ENCODE results near the gene NOA1. TPM values are rescaled to one million over a fixed set of nuclear protein-coding genes. Genes with fewer than 3 reads are reported as not detected.
A peak's percentile ranks its signal among the peaks of the same experiment; 100 is the strongest.

Gene NOA1
- polyA plus RNA-seq, 2 of the 4 experiments (the other 2 are of a cell fraction) = 11.3 to 15.0 TPM

DNA sequence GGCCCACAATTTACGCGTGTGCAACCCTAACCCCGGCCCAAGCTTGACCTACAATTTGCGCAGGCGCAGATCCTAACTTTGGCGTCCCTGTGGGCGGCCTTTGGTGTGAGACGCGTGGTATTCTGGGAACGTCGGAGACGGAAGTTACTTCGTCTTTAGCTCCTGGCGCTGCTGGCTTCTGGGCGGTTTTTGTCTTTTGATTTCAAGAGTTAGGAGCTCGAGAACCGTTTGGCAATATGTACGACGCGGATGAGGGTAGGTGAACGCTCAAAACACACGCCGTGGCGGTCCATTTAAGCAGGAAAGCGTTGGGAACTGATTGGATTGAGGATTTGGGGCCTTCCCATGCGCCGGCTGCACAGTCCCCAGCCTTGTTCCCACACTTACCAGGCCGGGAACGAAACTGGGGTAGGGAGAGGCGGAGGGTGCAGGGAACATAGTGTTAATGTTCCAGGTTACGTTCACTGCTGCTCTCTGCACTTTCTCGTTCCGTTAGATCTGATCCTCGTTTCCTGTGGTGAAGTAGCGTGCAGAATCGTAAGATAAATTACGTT lies 1.4 kb upstream of the NOA1 start, which contains the start of gene POLR2B:
Gene POLR2B (plus strand): TSS at position 147 of the 554 bp plus-strand sequence. CDS start 90 bp downstream, at position 237.
- DNase-seq (ENCODE audit: low read depth in 1 of 2, low spot score in 1 of 2) (peak; percentile 74 to 95), ATAC-seq (peak; percentile 72 to 79), FAIRE-seq (no peak)
- WGBS (ENCODE audit: missing lambda C conversion rate) = 2% methylated on average over 37 of the region's 37 CpGs
- ChIA-PET CTCF (interaction anchor here (0.5 to 0.7 kb wide), 2 partner anchors 14 to 43 kb away, joined by 3 read pairs; no protein-coding TSS in a partner anchor), POLR2A (interaction anchor here (0.6 to 2.6 kb wide), 9 partner anchors 9 to 110 kb away, joined by 3 to 19 read pairs (median 4); partner anchors contain the start of gene REST)
- Histone ChIP-seq H3K27ac (peak within 1 kb of the TSS; percentile 85 to 91), H3K4me3 (peak within 1 kb of the TSS; percentile 87), H3K4me1 (peaks cover 24% of the 10 kb centered on the region), H3K4me2 (peak within 1 kb of the TSS; percentile 86), H3K9me3 (no peaks in the 10 kb centered on the region)
- peak; percentile 73 for TF ChIP-seq PHF8 (IDR thresholded peaks at IDR 0.05; ENCODE audit: borderline replicate concordance, low read depth)
- no peak for TF ChIP-seq FOSL2 (IDR thresholded peaks at IDR 0.05)
- no peak for TF ChIP-seq FOSL2 (CRISPR knock-in tag; IDR thresholded peaks at IDR 0.05)
- TF ChIP-seq RAD21 (conservative IDR thresholded peaks at IDR 0.05 in 1 of 2, IDR thresholded peaks at IDR 0.05 in 1 of 2) = no peak
- TF ChIP-seq, protein P1, sequence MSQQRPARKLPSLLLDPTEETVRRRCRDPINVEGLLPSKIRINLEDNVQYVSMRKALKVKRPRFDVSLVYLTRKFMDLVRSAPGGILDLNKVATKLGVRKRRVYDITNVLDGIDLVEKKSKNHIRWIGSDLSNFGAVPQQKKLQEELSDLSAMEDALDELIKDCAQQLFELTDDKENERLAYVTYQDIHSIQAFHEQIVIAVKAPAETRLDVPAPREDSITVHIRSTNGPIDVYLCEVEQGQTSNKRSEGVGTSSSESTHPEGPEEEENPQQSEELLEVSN (IDR thresholded peaks at IDR 0.05; ENCODE audit: borderline replicate concordance, low read depth) = peak; percentile 63; the same call in 1 of the 2 replicates
- TF ChIP-seq, protein P2, sequence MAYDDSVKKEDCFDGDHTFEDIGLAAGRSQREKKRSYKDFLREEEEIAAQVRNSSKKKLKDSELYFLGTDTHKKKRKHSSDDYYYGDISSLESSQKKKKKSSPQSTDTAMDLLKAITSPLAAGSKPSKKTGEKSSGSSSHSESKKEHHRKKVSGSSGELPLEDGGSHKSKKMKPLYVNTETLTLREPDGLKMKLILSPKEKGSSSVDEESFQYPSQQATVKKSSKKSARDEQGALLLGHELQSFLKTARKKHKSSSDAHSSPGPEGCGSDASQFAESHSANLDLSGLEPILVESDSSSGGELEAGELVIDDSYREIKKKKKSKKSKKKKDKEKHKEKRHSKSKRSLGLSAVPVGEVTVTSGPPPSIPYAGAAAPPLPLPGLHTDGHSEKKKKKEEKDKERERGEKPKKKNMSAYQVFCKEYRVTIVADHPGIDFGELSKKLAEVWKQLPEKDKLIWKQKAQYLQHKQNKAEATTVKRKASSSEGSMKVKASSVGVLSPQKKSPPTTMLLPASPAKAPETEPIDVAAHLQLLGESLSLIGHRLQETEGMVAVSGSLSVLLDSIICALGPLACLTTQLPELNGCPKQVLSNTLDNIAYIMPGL (CRISPR knock-in tag; IDR thresholded peaks at IDR 0.05; ENCODE audit: borderline replicate concordance) = no peak
- no peak for TF ChIP-seq SMC3 (IDR thresholded peaks at IDR 0.05)
- TF ChIP-seq RNF2 (IDR thresholded peaks at IDR 0.05; ENCODE audit: borderline replicate concordance, low read depth) = no peak
- no peak for TF ChIP-seq EP300 (IDR thresholded peaks at IDR 0.05)
- no peak for TF ChIP-seq NR3C1 (IDR thresholded peaks at IDR 0.05)
- TF ChIP-seq HOXB13 (CRISPR knock-in tag; IDR thresholded peaks at IDR 0.05; ENCODE audit: low read depth) = no peak
- TF ChIP-seq, protein P3, sequence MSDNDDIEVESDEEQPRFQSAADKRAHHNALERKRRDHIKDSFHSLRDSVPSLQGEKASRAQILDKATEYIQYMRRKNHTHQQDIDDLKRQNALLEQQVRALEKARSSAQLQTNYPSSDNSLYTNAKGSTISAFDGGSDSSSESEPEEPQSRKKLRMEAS (IDR thresholded peaks at IDR 0.05) = peak; percentile 84
- TF ChIP-seq ESRRA (IDR thresholded peaks at IDR 0.05; ENCODE audit: borderline replicate concordance, low read length) = no peak
- TF ChIP-seq HOXA7 (CRISPR knock-in tag; IDR thresholded peaks at IDR 0.05) = no peak
- TF ChIP-seq, protein P4, sequence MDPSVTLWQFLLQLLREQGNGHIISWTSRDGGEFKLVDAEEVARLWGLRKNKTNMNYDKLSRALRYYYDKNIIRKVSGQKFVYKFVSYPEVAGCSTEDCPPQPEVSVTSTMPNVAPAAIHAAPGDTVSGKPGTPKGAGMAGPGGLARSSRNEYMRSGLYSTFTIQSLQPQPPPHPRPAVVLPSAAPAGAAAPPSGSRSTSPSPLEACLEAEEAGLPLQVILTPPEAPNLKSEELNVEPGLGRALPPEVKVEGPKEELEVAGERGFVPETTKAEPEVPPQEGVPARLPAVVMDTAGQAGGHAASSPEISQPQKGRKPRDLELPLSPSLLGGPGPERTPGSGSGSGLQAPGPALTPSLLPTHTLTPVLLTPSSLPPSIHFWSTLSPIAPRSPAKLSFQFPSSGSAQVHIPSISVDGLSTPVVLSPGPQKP (IDR thresholded peaks at IDR 0.05; ENCODE audit: low read depth, low read length) = no peak
- TF ChIP-seq, protein P5, sequence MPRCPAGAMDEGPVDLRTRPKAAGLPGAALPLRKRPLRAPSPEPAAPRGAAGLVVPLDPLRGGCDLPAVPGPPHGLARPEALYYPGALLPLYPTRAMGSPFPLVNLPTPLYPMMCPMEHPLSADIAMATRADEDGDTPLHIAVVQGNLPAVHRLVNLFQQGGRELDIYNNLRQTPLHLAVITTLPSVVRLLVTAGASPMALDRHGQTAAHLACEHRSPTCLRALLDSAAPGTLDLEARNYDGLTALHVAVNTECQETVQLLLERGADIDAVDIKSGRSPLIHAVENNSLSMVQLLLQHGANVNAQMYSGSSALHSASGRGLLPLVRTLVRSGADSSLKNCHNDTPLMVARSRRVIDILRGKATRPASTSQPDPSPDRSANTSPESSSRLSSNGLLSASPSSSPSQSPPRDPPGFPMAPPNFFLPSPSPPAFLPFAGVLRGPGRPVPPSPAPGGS (IDR thresholded peaks at IDR 0.05) = 0 out of 3 replicates have a peak, but pooled peaks have one; percentile 33
- no peak for TF ChIP-seq ZNF302 (CRISPR knock-in tag; IDR thresholded peaks at IDR 0.05)
- peak in 1 of 2 experiments; percentile 46; a peak in 1 of 5 replicates for TF ChIP-seq JUN (IDR thresholded peaks at IDR 0.05)
- TF ChIP-seq EHF (CRISPR knock-in tag; IDR thresholded peaks at IDR 0.05) = no peak
- no peak for TF ChIP-seq CHD2 (IDR thresholded peaks at IDR 0.05; ENCODE audit: low read length, partially characterized antibody)
- TF ChIP-seq CBX2 (IDR thresholded peaks at IDR 0.05; ENCODE audit: borderline replicate concordance, low read depth) = no peak
- TF ChIP-seq, protein P6, sequence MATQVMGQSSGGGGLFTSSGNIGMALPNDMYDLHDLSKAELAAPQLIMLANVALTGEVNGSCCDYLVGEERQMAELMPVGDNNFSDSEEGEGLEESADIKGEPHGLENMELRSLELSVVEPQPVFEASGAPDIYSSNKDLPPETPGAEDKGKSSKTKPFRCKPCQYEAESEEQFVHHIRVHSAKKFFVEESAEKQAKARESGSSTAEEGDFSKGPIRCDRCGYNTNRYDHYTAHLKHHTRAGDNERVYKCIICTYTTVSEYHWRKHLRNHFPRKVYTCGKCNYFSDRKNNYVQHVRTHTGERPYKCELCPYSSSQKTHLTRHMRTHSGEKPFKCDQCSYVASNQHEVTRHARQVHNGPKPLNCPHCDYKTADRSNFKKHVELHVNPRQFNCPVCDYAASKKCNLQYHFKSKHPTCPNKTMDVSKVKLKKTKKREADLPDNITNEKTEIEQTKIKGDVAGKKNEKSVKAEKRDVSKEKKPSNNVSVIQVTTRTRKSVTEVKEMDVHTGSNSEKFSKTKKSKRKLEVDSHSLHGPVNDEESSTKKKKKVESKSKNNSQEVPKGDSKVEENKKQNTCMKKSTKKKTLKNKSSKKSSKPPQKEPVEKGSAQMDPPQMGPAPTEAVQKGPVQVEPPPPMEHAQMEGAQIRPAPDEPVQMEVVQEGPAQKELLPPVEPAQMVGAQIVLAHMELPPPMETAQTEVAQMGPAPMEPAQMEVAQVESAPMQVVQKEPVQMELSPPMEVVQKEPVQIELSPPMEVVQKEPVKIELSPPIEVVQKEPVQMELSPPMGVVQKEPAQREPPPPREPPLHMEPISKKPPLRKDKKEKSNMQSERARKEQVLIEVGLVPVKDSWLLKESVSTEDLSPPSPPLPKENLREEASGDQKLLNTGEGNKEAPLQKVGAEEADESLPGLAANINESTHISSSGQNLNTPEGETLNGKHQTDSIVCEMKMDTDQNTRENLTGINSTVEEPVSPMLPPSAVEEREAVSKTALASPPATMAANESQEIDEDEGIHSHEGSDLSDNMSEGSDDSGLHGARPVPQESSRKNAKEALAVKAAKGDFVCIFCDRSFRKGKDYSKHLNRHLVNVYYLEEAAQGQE (IDR thresholded peaks at IDR 0.05) = no peak; the same call in 1 of the 2 replicates
- peak; percentile 66 for TF ChIP-seq POLR2A (IDR thresholded peaks at IDR 0.05; ENCODE audit: low read length)
- TF ChIP-seq EHMT2 (IDR thresholded peaks at IDR 0.05; ENCODE audit: low read depth) = no peak
- no peak for TF ChIP-seq RCOR1 (IDR thresholded peaks at IDR 0.05; ENCODE audit: low read depth, low read length)
- TF ChIP-seq CEBPB (IDR thresholded peaks at IDR 0.05) = no peak
- TF ChIP-seq MYC (IDR thresholded peaks at IDR 0.05; ENCODE audit: borderline replicate concordance, low read length) = peak; percentile 66; the same call in 1 of the 2 replicates
- no peak for TF ChIP-seq CBX8 (IDR thresholded peaks at IDR 0.05)
